K562 (cell line): ENCODE data around the gene STK4. TPM values are rescaled to one million over a fixed set of nuclear protein-coding genes. Genes with fewer than 3 reads are reported as not detected.

Experiments used
- ATAC-seq: fragments of 200-7000 bp; cut with Tn5 transposase; 3 replicates; pipeline ENCODE4 v1.9.1; 2020; ENCODE audit warnings: moderate library complexity
- BruUV-seq: library from RNA; stranded (reverse); fragments of 400-500 nt; replicated peaks from 2 replicates; lab custom pipeline; 2021; lab: Mats Ljungman, UMichigan
- CTCF ChIA-PET: fragments of 300-600 bp; formaldehyde crosslinking; extraction: SDS; loops from one replicate; lab custom pipeline; 2021; ENCODE audit warnings: low intra/inter-chr PET ratio; lab: Yijun Ruan, JAX
- POLR2A ChIA-PET: fragments of 300-600, 350-650 bp; sonication (Branson Sonifier 250); formaldehyde crosslinking; extraction: SDS; loops from one replicate; lab custom pipeline; 2021; ENCODE audit warnings: antibody characterized with exemption, inconsistent platforms; lab: Yijun Ruan, JAX
- DNase-seq, 4 experiments: peaks; one replicate each; pipeline versions ENCODE4 v3.0.0 to v3.0.0-alpha.2; 2011 to 2018; ENCODE audit warnings: low spot score in 3 of 4, mixed read lengths in 3 of 4; ENCODE audit errors: extremely low read depth in 1 of 4
- FAIRE-seq: peaks from 2 replicates; lab custom pipeline; 2011; peaks lifted over from hg19 to GRCh38; lab: Jason Lieb, UNC
- H2AFZ ChIP-seq: 2 replicates; pipeline ENCODE4 v1.6.0; 2011; ENCODE audit warnings: low read depth, low read length, control low read depth, inconsistent platforms
- H3K27ac ChIP-seq: fragments of 200-600 bp; 3 replicates; pipeline ENCODE4 v1.8.0; 2011; ENCODE audit warnings: low read depth, mild to moderate bottlenecking, control low read depth, inconsistent platforms, low read length, moderate library complexity, mixed read lengths; ENCODE audit errors: extremely low read depth
- H3K27me3 ChIP-seq, 2 experiments: fragments of 300-600 bp in 1 of 2; 2 replicates in 1 of 2; 3 replicates in 1 of 2; pipeline versions ENCODE4 v1.6.0 to v1.8.0; 2011; ENCODE audit warnings: inconsistent platforms in 2 of 2, low read length in 2 of 2, mild to moderate bottlenecking in 1 of 2, mixed read lengths in 1 of 2, moderate library complexity in 1 of 2; ENCODE audit not compliant: control insufficient read depth in 2 of 2, insufficient read depth in 2 of 2
- H3K36me3 ChIP-seq: fragments of 300-600 bp; 3 replicates; pipeline ENCODE4 v1.8.0; 2011; ENCODE audit warnings: mild to moderate bottlenecking, low read length, inconsistent platforms; ENCODE audit not compliant: control insufficient read depth, insufficient read depth
- H3K4me1 ChIP-seq, 2 experiments: fragments of 200-600 bp in 1 of 2; replicated peaks in 1 of 2; 2 replicates in 1 of 2; 3 replicates in 1 of 2; pipeline versions ENCODE4 v1.5.1 to v1.8.0; 2011; ENCODE audit warnings: inconsistent platforms in 2 of 2, low read length in 2 of 2, mild to moderate bottlenecking in 1 of 2, mixed read lengths in 1 of 2, moderate library complexity in 1 of 2; ENCODE audit not compliant: control insufficient read depth in 2 of 2, insufficient read depth in 2 of 2
- H3K4me2 ChIP-seq: 2 replicates; pipeline ENCODE4 v1.6.1; 2011; ENCODE audit warnings: low read length, control low read depth, inconsistent platforms, mixed read lengths; ENCODE audit not compliant: insufficient read depth
- H3K4me3 ChIP-seq: fragments of 200-600 bp; sonication (generic), shearing (Covaris generic); 2 replicates; pipeline ENCODE4 v1.5.1; 2016; ENCODE audit warnings: control low read depth, inconsistent platforms
- H3K79me2 ChIP-seq: fragments of 200-600 bp; 3 replicates; pipeline ENCODE4 v1.8.0; 2011; ENCODE audit warnings: low read length, inconsistent platforms; ENCODE audit not compliant: control insufficient read depth, insufficient read depth
- H3K9ac ChIP-seq, 2 experiments: 2 replicates each; pipeline versions ENCODE4 v1.6.0 to v1.6.1; 2011; ENCODE audit warnings: low read depth in 2 of 2, low read length in 2 of 2, control low read depth in 1 of 2, inconsistent platforms in 1 of 2, mild to moderate bottlenecking in 1 of 2, mixed read lengths in 1 of 2; ENCODE audit not compliant: insufficient read depth in 1 of 2
- H3K9me1 ChIP-seq: one replicate; pipeline ENCODE4 v1.6.0; 2011; ENCODE audit warnings: inconsistent platforms, mild to moderate bottlenecking, low read length, moderate library complexity; ENCODE audit not compliant: control insufficient read depth, insufficient read depth
- H3K9me3 ChIP-seq: replicated peaks from 2 replicates; pipeline ENCODE4 v1.5.1; 2011; ENCODE audit warnings: low read depth, low read length, inconsistent platforms; ENCODE audit not compliant: control insufficient read depth, insufficient read depth
- H4K20me1 ChIP-seq: replicated peaks from 2 replicates; pipeline ENCODE4 v1.6.1; 2011; ENCODE audit warnings: low read length, inconsistent platforms, mixed read lengths; ENCODE audit not compliant: control insufficient read depth, insufficient read depth
- BCOR ChIP-seq: fragments of 450-650 bp; IDR thresholded peaks from 2 replicates; pipeline ENCODE4 v1.6.1; 2016
- DPF2 ChIP-seq: fragments of 450-650 bp; IDR thresholded peaks from 2 replicates; pipeline ENCODE4 v1.6.1; 2016
- EP400 ChIP-seq: fragments of 450-650 bp; IDR thresholded peaks from 2 replicates; pipeline ENCODE4 v1.6.1; 2017; ENCODE audit warnings: antibody characterized with exemption, mild to moderate bottlenecking, moderate library complexity
- FOXP1 ChIP-seq: sonication (generic); formaldehyde crosslinking; IDR thresholded peaks from 2 replicates; pipeline ENCODE4 v1.8.0; 2022; ENCODE audit warnings: mild to moderate bottlenecking, missing genetic modification reagents
- GABPB2 ChIP-seq: fragments of 250-450 bp; sonication (Bioruptor Pico); conservative IDR thresholded peaks from 2 replicates; pipeline ENCODE4 v1.5.1; 2021; ENCODE audit warnings: mild to moderate bottlenecking
- KLF1 ChIP-seq: fragments of 450-650 bp; IDR thresholded peaks from 2 replicates; pipeline ENCODE4 v1.6.1; 2016; ENCODE audit warnings: missing genetic modification characterization, missing compliant biosample characterization
- LEF1 ChIP-seq: fragments of 450-650 bp; IDR thresholded peaks from 2 replicates; pipeline ENCODE4 v1.6.1; 2016; ENCODE audit warnings: mild to moderate bottlenecking
- PHF20 ChIP-seq: fragments of 450-650 bp; IDR thresholded peaks from 2 replicates; pipeline ENCODE4 v1.6.1; 2018; ENCODE audit not compliant: partially characterized antibody
- PRPF4 ChIP-seq: fragments of 200-400 bp; formaldehyde crosslinking; IDR thresholded peaks from one replicate; pipeline ENCODE4 v1.6.1; 2017; ENCODE audit warnings: low read length, low read depth, mild to moderate bottlenecking; ENCODE audit not compliant: insufficient read depth, poor library complexity, severe bottlenecking
- RBM25 ChIP-seq: fragments of 200-400 bp; formaldehyde crosslinking; IDR thresholded peaks from 2 replicates; pipeline ENCODE4 v1.6.1; 2018; ENCODE audit warnings: low read length, low read depth, moderate library complexity; ENCODE audit not compliant: severe bottlenecking
- TBL1XR1 ChIP-seq, 2 experiments: IDR thresholded peaks; 2 replicates each; pipeline ENCODE4 v1.6.1; 2012; ENCODE audit warnings: improper control_type of control experiment in 2 of 2, low read length in 2 of 2, mild to moderate bottlenecking in 1 of 2
- ZFP36 ChIP-seq: fragments of 150-350 bp; IDR thresholded peaks from 2 replicates; pipeline ENCODE4 v1.6.1; 2018; ENCODE audit warnings: low read length, low read depth; ENCODE audit not compliant: partially characterized antibody
- ZNF121 ChIP-seq: sonication (generic); formaldehyde crosslinking; conservative IDR thresholded peaks from 2 replicates; pipeline ENCODE4 v1.8.0; 2022; ENCODE audit warnings: missing genetic modification reagents
- ZNF224 ChIP-seq: sonication (generic); formaldehyde crosslinking; IDR thresholded peaks from 2 replicates; pipeline ENCODE4 v1.8.0; 2022; ENCODE audit warnings: mild to moderate bottlenecking, missing genetic modification reagents
- WGBS: fragments of 100-300 bp; shearing (Covaris generic); methylation state at CpG from one replicate; pipeline ENCODE4 v1.1.6; 2016; ENCODE audit warnings: low coverage, mixed read lengths; ENCODE audit not compliant: insufficient coverage; ENCODE audit errors: missing lambda C conversion rate; 5-methylcytosine and 5-hydroxymethylcytosine counted together
- in situ Hi-C: fragments of 300-500 bp; cut with MboI; formaldehyde crosslinking; loops from 4 replicates; pipeline ENCODE4 v1.15.0; 2018; ENCODE audit warnings: inconsistent platforms, mixed read lengths
- intact Hi-C: fragments of 100-400 bp; cut with micrococcal nuclease; formaldehyde crosslinking; loops from 2 replicates; pipeline ENCODE4 v1.14.2; 2022
- polyA plus RNA-seq, 8 experiments: library from polyadenylated mRNA; depleted of rRNA in 4 of 8; stranded (reverse) in 5 of 8; unstranded in 3 of 8; fragments of >200 nt; fragmentation: Nextera tagmentation in 2 of 8; fragmentation: Illumina TruSeq in 1 of 8; extraction: Ambion mirVana in 2 of 8; extraction: Trizol in 1 of 8; gene quantifications; 2 replicates each; pipeline versions ENCODE4 v1.2.1 to v1.2.3, GENCODE V29; 2011 to 2014; ENCODE audit warnings: inconsistent platforms in 1 of 8, missing spikeins in 1 of 8
- total RNA-seq, 7 experiments: library from RNA; depleted of rRNA in 6 of 7; stranded (reverse); fragments of >200 nt in 6 of 7; fragmentation: Illumina TruSeq in 2 of 7; extraction: Trizol in 2 of 7; gene quantifications; 2 replicates each; pipeline versions ENCODE4 v1.2.1 to v1.2.3, GENCODE V29; 2011 to 2021; ENCODE audit warnings: low replicate concordance in 1 of 7
- TF ChIP-seq, protein P1 (sequence below): fragments of 450-650 bp; IDR thresholded peaks from 2 replicates; pipeline ENCODE4 v1.6.1; 2017; ENCODE audit warnings: antibody characterized with exemption, mild to moderate bottlenecking
- TF ChIP-seq, protein P2 (sequence below), 2 experiments: fragments of 450-650 bp in 1 of 2; IDR thresholded peaks; 2 replicates each; pipeline ENCODE4 v1.6.1; 2011 to 2017; ENCODE audit warnings: low read depth in 2 of 2, antibody characterized with exemption in 1 of 2, borderline replicate concordance in 1 of 2, low read length in 1 of 2, mild to moderate bottlenecking in 1 of 2, mixed read lengths in 1 of 2; ENCODE audit not compliant: control insufficient read depth in 1 of 2

Gene STK4
- total and polyA plus RNA-seq, 9 of the 15 experiments (the other 6 are each of a cell fraction or from before 2014, with no cell fraction given) = 11.9 to 30.6 (median 22.2) TPM

DNA sequence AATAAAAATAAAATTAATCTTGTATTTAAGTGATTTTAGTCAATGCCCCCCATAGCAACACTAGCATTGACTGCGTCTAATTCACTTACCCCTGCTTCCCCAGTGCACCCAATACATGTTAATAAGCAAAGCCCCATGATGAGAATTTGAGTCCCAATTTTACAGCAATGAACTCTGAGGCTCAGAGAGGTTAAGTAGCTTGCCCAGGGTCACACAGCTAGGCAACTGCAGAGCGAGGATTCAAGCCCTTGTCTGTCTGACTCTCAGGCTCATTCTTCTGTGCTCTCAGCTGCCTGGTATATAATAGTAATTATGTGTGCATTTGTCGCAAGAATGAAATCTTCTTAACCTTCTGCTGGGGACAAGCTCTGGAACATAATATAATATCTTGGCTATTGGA is 48.0 kb upstream of the STK4 start:
- FAIRE-seq = no peak
- no TSS peak for BruUV-seq
- H3K9me1 ChIP-seq = no peaks in the 10 kb centered on the region
- H2AFZ ChIP-seq = no peak overlapping the region
- CTCF ChIA-PET = no interaction called here
- no peak for ATAC-seq
- DNase-seq = no peak
- H3K27me3 ChIP-seq = no peaks in the 10 kb centered on the region
- intact Hi-C loops = loop anchor here (10.0 kb wide), 1 partner anchor 176 kb away; no protein-coding TSS in a partner anchor
- no peaks in the 10 kb centered on the region for H4K20me1 ChIP-seq
- in situ Hi-C loops = no loop called here
- H3K27ac ChIP-seq = no peak overlapping the region
- 0 out of 4 replicates have a peak overlapping the region, but pooled peaks of 1 of the 2 experiments have one; percentile 36 for H3K9ac ChIP-seq
- H3K4me3 ChIP-seq = no peak overlapping the region
- no peak overlapping the region for H3K4me2 ChIP-seq
- peaks cover 0 to 3% of the 10 kb centered on the region in 2 experiments; a peak in 1 of 5 replicates for H3K4me1 ChIP-seq
- H3K36me3 ChIP-seq = peaks cover 66% of the 10 kb centered on the region; the same call in 2 of the 3 replicates
- H3K9me3 ChIP-seq = no peaks in the 10 kb centered on the region
- no peaks in the 10 kb centered on the region for H3K79me2 ChIP-seq
- WGBS = 94% methylated on average over 3 of the region's 3 CpGs
- POLR2A ChIA-PET = interaction anchor here (1.3 to 1.8 kb wide), 2 partner anchors 9 to 12 kb away, joined by 3 to 4 read pairs; partner anchors contain the start of gene PABPC1L
- no peak for TF ChIP-seq LEF1
- TF ChIP-seq PRPF4 = no peak
- no peak for TF ChIP-seq EP400
- no peak for TF ChIP-seq GABPB2 (CRISPR knock-in tag)
- TF ChIP-seq ZFP36 = peak; percentile 82
- TF ChIP-seq, protein P1, sequence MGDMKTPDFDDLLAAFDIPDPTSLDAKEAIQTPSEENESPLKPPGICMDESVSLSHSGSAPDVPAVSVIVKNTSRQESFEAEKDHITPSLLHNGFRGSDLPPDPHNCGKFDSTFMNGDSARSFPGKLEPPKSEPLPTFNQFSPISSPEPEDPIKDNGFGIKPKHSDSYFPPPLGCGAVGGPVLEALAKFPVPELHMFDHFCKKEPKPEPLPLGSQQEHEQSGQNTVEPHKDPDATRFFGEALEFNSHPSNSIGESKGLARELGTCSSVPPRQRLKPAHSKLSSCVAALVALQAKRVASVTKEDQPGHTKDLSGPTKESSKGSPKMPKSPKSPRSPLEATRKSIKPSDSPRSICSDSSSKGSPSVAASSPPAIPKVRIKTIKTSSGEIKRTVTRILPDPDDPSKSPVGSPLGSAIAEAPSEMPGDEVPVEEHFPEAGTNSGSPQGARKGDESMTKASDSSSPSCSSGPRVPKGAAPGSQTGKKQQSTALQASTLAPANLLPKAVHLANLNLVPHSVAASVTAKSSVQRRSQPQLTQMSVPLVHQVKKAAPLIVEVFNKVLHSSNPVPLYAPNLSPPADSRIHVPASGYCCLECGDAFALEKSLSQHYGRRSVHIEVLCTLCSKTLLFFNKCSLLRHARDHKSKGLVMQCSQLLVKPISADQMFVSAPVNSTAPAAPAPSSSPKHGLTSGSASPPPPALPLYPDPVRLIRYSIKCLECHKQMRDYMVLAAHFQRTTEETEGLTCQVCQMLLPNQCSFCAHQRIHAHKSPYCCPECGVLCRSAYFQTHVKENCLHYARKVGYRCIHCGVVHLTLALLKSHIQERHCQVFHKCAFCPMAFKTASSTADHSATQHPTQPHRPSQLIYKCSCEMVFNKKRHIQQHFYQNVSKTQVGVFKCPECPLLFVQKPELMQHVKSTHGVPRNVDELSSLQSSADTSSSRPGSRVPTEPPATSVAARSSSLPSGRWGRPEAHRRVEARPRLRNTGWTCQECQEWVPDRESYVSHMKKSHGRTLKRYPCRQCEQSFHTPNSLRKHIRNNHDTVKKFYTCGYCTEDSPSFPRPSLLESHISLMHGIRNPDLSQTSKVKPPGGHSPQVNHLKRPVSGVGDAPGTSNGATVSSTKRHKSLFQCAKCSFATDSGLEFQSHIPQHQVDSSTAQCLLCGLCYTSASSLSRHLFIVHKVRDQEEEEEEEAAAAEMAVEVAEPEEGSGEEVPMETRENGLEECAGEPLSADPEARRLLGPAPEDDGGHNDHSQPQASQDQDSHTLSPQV = no peak
- TF ChIP-seq BCOR = 0 out of 2 replicates have a peak, but pooled peaks have one; percentile 36
- TF ChIP-seq TBL1XR1 (IDR thresholded peaks at IDR 0.05; ENCODE audit: low read length in 2 of 2) = no peak
- TF ChIP-seq, protein P2, sequence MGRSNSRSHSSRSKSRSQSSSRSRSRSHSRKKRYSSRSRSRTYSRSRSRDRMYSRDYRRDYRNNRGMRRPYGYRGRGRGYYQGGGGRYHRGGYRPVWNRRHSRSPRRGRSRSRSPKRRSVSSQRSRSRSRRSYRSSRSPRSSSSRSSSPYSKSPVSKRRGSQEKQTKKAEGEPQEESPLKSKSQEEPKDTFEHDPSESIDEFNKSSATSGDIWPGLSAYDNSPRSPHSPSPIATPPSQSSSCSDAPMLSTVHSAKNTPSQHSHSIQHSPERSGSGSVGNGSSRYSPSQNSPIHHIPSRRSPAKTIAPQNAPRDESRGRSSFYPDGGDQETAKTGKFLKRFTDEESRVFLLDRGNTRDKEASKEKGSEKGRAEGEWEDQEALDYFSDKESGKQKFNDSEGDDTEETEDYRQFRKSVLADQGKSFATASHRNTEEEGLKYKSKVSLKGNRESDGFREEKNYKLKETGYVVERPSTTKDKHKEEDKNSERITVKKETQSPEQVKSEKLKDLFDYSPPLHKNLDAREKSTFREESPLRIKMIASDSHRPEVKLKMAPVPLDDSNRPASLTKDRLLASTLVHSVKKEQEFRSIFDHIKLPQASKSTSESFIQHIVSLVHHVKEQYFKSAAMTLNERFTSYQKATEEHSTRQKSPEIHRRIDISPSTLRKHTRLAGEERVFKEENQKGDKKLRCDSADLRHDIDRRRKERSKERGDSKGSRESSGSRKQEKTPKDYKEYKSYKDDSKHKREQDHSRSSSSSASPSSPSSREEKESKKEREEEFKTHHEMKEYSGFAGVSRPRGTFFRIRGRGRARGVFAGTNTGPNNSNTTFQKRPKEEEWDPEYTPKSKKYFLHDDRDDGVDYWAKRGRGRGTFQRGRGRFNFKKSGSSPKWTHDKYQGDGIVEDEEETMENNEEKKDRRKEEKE (IDR thresholded peaks at IDR 0.05; ENCODE audit: borderline replicate concordance in 1 of 2, control insufficient read depth in 1 of 2, low read depth in 2 of 2, low read length in 1 of 2) = no peak
- no peak for TF ChIP-seq ZNF121
- TF ChIP-seq FOXP1 = no peak
- TF ChIP-seq DPF2 = no peak
- TF ChIP-seq ZNF224 (CRISPR knock-in tag) = no peak
- peak; percentile 95 for TF ChIP-seq RBM25
- TF ChIP-seq PHF20 = no peak
- TF ChIP-seq KLF1 (tag) = no peak
